Right lung (tissue), 5 donors: Measurements from ENCODE around the gene RNFT2. TPM values are rescaled to one million over a fixed set of nuclear protein-coding genes. Genes with fewer than 3 reads are reported as not detected.

Source experiments
- DNase-seq, 2 donors: peaks; one replicate each; pipeline ENCODE4 v3.0.0-alpha.2; 2013
- polyA plus RNA-seq, 5 donors: library from polyadenylated mRNA; unstranded; fragments of 120-200 nt; gene quantifications; one replicate each; pipeline versions ENCODE4 v1.2.1 to v1.2.3, GENCODE V29; 2013; ENCODE audit warnings: inconsistent platforms in 1 of 5, low replicate concordance in 1 of 5; ENCODE audit not compliant: insufficient read length in 5 of 5, insufficient read depth in 1 of 5

Gene RNFT2
- polyA plus RNA-seq, 5 donors: 2.4 to 3.6 (median 2.9) TPM

DNA sequence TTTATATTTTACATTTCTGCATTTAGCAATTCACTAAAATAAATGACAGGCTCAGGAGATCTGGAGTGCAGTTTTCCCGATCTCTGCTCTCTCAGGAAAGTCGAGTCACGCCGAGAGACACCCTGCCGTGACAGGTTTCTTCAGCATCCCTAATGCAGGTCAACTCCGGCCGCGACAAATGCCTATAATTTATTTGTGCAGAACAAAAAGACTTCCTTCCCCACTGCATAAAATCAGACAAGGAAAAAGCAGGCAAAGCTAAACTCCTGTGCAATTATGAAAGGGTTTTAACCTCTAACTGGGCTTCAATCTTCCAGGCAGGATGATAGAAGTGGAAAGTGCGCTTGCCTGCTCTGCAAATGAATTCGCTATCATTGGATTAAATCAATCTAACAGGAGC is 28.3 kb upstream of the RNFT2 start:
- DNase-seq: no peak

DNA sequence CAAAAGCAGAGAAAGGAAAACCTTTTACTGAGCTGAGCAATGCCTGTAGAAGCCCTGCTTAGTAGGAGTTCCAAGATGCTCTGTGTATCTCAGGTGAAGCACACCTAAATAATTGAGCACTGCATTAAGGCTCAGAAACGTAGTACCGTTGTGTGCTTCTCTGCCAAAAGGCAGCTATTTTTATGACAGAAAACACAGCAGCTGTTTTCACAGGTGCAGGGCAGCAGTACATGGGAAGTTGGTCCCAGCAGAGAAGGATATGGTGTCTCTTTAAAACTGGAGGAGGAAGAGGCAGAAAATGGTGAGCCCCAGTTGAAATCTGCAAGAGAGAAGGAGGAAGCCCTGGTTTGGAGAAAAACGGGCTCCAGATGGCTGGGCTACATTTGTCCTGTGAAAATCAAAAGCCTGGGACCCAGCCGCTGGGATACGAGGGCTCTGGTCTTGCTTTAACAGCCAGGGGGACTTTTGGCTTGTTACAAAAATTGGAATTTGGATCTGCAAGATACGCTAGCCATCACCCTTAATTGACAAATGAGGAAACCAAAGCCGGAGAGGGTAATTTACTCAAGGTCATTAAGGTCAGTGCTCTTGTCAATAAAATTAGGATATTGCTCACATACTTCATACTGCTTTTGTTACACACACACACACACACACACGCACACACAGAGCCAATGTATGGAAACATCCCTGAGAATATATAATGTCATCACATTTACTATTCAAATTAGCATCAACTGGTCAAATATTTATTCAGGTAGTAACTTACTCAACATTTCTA is 27.6 kb upstream of the RNFT2 start:
- no peak for DNase-seq

DNA sequence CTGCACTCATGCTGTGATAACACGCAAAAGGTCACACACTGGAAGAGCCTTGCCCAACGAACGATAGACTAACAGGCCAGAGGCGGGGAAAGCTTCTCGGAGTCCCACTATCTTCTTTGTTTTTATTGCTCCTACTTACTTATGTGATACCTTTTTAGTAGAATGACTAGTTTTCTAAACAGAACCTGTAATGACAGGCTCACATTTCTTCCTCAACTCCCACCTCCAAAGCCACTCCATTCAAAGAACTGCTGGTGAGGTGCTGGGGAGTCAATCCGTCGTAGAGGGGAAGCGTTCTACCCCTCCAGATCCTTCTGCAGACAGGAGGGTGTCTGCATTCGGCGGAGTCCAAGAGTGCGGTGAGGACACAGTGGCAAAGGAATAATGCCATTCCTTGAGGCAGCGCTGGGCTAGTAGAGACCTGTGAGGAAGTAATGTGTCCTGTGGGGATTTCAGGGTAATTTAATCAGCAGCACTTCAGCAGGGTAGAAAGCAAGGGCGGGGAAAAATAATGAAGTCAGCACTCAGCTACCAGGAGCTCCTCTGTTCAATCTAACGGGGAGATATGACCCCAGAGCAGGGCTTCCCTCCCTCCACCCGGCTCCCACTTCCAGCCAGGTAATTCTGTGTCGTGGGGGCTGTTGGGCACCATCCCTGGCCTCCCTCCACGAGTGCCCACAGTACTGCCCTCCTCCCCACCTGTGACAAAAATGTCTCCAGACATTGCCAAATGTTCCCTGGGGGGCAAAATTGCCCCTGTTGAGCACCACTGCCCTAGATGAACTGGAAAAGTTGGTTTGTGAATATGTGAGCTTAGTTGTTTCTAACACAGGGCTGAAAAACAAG is 25.4 kb upstream of the RNFT2 start:
- no peak for DNase-seq

DNA sequence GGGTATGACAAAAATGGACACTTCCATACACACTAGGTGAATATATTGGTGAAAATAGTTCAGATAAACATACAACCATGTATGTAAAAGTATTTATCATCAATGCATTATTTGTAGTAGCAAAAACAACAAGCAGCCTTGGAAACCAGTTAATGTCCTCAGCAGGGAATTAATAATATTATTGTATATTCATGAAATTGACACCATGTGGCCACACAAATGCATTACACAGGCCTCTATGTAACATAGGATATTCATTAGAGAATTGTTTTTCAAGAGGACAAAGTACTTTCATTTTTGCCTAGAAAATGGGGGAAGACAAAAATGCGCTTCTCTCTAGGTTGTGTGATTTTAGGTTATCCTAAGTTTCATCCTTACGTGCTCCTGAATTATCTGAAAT is 24.6 kb upstream of the RNFT2 start:
- DNase-seq: no peak

DNA sequence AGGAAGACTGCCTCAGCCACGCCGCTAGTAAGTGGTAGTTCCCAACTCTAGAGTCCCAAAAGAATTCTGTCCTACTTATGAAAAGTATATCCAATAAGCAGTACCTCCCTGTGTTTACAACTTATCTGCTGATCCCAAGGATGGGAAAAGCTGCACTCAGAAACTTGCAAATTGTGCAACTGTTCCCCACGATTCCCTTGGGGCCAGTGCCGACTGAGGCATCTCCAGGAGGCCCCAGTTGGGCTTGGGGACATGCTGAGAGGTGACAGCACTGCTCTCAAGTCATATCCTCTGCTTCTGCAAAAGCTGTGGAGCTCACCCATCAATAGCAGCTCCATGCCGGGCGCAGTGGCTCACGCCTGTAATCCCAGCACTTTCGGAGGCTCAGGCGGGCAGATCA is 23.9 kb upstream of the RNFT2 start:
- no peak for DNase-seq

DNA sequence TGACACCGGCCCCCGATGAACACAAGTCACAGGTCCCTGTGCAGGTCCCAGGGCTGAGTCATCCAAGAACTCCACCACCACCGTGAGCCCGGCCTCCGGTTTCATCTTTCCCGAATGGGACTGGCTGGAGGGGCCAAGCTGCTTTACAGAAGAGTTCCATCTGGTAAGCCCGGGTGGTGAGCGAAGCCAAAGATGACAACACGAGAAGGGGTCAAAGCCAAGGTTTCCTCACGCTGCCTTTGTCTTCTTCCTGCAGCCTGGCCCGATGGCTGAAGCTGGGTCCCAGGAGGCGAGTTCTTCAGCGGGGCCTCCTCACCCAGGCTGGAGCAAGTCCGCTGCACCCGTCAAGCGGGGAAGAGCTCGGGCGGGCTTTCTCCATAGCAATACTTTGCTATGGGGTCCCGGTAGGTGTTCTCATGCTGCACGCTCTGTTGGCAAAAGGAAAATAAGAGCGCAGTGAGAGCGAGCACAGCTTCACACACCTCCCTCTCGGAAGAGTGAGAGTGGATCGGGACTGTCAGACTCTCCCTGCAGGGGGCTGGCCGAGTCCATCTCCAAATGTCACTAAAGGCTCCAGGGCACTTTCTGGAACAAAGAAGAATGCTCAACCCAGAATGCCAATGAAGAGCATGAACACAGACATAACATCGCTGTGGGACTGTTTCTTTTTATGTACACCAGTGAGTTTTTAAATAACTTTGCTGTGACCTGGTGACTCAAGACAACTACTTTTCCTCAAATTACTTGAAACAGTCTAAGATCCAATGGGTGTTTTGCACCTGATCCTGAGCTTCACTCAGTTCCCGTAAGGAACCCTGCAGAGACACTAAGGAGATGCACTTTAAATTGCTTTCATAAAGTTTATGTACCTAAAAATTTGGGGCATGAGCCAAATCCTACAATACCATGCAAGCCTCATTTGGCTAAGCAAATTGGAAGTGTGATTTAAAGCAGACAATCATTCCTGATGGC is 20.4 kb upstream of the RNFT2 start:
- peak in 1 of 2 donors; percentile 60 for DNase-seq

DNA sequence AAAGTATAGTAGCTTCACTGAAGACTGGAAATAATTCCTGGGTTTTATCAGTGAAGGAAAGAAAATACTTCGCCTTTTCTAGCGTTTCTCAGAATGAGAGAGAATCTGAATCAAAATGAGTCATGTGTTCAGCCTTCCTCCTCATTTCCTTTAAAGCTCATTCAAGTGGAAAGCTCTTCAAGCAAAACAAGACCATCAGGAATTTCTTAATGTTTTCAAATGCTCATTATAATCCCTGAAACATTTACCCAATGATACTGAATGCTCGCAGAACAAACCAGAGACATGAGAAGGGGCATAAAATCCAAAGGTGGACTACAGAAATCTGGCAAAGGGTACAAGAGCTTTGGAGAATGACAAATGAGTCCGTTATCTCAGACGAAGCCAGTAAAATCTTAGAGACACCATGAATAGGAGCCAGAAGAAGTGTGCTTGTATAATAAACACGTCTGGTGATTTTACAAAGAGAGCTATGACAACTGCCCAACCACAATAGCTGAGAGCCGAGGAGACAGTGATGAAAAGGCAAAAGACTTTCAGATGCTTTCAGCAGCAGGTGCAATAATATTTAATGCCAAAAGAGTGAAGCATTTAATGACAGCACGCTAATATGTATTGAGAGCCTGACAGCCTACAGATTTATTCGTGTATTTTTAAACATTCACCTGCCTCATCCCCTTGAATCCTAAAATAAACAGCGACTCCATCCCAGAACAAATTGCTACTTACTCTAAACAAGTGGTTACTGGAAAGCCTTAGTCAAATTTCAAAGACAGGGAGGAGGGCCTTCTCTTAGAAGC is 19.3 kb upstream of the RNFT2 start:
- no peak for DNase-seq

DNA sequence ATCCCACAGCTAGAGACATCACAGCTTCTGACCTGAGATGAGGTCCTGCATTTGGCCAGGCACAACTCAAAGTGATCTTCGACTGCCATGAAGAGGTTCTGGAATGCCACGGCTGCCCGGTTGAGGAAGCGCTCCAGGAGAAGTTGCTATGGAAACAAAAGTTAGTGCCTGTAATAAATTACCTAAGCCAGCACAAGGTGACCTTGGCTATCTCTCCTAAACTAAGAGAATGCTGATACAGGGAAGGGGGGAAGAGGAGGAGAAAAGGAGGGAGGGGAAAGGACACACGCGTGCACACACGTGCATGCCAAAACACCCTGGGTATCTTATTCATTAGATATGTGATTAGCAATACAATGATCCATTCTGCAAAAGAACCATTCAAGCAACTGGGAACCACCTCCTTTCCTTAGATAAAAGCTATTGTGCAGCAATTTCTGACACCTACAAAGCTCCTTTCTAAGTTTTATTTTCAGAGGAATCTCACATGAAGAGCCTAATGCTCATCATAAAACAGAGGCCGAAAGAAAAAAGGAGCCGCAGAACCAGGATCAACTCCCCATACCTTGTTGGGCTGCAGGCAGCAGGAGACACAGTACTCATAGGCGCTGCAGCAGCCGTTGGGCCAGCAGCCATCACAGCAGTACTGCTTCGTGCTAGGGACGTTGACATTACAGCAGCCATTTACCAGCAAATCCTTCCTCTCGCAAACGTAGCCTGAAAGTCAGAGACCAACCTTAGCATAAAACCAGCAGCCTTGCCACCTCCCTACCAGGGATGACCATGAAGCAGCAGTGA is 18.2 kb upstream of the RNFT2 start:
- no peak for DNase-seq

DNA sequence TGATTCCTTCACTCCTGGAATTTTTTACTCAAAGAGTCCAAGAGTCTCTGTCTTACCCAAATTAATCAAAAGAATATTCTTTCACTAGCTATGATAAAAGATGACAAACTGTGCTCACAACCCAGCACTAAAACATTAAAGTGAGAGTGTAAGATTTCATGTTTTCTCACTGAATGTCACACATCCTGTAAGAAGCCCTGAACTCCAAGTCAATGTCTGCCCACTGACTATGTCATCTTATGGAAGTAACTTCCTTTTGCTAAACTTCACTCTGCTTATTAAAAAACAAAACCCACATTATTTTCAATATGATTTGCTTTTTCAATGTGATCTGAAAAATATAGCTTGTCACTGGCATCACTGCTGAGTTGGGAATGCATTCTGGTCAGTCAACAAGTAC is 15.9 kb upstream of the RNFT2 start:
- no peak for DNase-seq

DNA sequence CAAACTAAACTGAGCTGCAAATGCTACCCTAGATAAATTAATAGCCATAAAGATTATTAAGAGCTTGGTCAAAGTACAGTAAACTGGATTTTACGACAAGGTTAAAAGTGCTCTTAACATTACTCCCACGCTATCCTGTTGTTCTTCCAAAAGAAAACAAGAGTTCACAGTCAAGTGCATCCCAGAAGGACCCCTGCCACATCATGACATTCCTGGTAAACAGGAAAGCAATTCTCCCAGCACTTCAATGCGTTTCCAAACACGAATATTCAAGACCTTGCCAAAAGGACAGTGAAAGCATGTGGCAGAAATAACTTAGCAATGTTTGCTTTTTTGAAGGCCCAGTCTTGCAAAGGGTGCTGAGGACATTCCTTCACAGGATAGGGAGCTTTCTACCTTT is 11.4 kb upstream of the RNFT2 start:
- DNase-seq: no peak

DNA sequence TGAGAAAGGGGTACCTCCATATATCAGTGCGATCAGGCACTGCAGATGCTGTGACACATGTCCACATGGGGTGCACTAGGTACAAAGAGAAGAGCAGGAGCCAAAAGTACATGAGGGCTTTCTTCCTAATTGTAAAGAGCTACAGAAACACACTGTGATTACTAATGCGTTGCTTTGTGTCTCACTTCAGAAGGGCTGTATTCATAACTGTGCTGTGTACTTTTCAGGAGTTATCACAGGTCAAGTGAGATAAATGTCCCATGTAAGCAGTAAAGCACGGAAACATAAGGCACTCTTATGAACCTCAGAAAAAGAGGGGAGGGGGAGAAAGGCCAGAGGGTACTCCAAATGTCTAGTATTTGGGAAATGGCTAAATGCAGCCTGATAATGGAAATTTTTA is 10.9 kb upstream of the RNFT2 start:
- DNase-seq: no peak

DNA sequence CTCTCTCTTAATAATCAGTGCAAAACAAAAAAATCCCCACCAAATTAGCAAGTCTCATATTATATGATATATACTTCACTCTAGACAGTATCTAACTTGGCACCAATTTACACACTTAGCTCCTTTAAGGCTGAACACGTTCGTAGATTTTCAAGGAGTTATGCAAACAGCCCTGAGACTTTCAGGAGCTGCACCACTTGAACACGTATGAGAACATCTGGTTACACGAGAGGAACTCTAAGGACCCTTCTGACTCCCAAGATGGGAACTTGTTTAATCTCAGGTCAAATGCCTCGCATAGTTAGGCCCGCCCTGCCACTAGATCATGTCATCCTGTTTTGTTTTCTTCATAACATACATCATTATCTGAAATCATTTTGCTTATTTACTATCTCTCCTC is 10.2 kb upstream of the RNFT2 start:
- DNase-seq: no peak

DNA sequence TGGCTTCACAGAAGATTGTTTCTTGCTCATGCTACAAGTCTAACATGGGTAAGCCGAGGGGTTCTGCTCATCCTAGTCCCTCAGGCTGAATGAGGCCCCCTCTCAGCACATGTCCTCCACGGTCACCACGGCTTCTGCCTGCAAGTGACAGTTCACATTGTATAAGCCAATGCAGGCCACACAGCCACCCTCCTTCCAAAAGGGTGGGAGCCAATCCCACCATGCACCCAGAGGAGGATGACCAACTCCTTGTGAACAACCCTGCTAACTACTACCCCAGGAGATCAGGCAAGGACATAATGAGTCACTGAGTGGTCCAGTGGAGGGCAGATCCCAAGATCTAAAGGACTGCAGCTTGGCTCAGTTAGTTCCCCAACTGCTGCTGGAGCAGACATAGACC is 6.3 kb upstream of the RNFT2 start:
- DNase-seq: no peak

DNA sequence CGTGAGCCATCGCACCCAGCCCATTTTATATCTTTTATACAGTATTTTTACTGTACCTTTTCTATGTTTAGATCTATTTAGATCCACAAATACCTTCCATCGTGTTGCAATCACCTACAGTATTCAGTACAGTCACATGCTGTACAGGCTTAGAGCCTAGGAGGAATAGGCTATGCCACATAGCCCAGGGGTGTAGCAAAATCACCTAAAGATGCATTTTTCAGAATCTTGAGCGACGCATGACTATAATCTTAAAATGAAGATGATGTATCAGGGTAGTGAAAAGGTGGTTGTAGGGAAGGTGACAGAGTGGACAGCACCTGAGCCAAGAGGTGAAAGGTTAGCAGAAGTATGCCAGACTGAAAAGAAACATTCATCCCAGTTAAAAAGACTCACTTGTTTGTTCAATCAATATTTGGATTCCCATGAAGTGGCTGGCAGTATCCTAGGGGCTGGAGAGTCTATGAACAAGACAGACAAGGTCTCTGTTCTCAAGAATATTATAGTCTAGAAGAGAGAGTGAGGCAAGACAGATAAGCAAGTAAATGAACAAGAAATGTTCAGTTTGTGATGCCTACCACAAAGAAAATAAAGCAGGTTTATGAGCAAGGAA is 3.9 kb upstream of the RNFT2 start:
- DNase-seq: no peak

DNA sequence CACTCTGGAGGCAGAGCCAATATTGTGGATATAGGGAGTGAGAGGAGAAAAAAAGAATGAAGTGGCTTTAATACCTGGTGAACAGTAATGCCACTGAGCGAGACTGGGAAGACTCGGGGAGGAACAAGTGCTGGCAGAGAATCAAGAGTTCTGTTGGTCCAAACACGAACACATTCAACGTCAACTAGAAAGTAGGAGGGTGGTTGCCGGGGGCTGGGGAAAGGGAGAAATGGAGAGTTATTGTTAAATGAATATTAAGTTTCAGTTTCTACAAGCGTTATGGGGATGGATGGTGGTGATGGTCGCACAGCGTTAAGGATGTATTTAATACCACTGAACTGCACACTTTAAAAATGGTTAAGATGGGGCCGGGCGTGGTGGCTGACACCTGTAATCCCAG is 3.0 kb upstream of the RNFT2 start:
- DNase-seq: no peak

DNA sequence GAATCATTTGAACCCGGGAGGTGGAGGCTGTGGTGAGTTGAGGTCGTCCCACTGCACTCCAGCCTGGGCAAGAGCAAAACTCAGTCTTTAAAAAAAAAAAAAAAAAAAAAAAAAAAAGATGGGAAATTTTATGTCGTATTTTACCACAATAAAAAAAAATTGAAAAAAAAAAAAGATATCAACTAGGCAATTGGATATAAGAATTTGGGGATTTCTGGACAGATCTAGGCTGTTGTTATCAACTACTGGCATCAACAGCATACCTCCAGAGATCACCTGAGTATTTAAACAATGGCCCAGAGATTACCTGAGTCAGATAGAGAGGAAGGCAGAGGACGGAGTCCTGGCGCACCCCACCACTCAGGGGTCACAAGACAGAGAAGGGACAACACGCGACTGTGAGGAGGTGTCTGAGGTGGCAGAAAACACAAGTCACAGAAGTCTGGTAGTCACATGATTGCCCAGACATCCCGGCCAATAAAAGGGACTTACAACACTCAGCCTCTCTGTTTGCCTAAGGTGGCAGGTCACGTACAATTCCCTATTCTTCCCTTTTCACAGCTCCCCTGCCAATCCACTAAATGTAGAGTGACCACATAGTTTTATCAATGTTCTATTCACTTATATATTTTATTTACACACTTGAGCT is 2.0 kb upstream of the RNFT2 start:
- DNase-seq: no peak

DNA sequence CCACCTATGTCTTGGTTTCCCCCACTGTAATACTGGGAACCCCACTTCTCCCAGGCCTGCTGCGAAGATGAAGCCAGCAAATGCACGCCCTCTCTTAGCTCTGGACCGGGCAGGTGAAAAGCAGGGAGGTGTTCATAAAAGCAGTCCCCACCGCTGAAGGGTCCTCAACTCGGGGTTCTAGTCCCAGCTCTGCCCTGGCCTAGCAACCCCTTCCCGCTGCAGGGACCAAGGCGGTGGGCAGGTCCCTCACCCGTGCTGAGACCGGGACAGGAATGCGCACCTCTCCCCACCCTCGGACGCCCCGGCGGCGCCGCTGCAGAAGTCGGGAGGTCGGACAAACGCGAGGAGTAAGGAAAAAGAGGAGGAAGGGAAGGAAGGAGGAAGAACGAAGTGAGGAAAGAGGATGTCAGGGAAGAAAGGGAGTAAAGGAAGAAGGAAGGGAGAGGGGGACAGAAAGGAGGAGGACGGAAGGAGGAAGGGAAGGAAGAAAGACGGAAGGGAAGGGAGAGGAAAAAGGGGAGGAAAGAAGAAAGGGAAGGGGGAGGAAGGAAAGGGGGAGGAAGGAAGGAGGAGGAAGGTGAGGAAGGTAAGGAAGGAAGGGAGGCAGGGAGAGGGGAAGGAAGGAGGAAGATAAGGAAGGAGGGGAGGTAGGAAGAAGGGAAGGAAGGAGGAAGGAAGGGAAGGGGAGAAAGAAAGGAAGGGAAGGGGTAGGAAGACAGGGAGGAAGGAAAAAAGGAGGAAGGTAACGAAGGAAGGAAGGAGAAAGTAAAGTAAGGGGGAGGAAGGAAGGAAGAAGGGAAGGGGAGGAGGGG is 947 bp upstream of the RNFT2 start:
- DNase-seq: no peak

DNA sequence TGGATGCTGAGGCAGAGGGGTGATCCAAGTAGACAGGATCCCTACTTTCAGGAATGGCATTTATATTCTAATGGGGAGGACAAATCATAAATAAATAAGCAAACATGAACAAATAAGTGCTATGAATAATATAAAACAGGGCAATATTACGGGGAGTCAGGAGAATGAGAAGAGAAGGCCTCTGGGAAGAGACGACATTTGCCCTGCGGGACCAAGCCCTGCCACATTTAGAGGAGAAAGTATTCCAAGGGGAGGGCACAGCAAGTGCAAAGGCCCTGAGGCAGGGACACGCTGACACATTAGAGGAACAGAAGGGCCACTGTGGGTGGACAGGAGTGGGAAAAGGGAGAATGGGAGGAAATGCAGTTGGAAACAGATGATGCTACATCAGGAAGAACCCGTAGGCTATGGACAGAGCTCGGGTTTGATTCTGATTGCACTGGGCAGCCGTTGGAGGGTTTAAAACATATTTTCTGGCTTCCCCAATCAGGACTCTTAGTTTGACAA is 1.3 kb downstream of the RNFT2 start:
- no peak for DNase-seq
